DMS 273 (cell line): ENCODE data around the gene PKP3.

ENCODE experiments used
- DNase-seq: peaks from one replicate; lab custom pipeline; 2025; ENCODE audit not compliant: unreplicated experiment; lab: John Stamatoyannopoulos, UW

Gene PKP3

GRCh38 chr11:363443-363805, 30.6 kb upstream of the PKP3 start:
- peak; percentile 61 for DNase-seq

DNA sequence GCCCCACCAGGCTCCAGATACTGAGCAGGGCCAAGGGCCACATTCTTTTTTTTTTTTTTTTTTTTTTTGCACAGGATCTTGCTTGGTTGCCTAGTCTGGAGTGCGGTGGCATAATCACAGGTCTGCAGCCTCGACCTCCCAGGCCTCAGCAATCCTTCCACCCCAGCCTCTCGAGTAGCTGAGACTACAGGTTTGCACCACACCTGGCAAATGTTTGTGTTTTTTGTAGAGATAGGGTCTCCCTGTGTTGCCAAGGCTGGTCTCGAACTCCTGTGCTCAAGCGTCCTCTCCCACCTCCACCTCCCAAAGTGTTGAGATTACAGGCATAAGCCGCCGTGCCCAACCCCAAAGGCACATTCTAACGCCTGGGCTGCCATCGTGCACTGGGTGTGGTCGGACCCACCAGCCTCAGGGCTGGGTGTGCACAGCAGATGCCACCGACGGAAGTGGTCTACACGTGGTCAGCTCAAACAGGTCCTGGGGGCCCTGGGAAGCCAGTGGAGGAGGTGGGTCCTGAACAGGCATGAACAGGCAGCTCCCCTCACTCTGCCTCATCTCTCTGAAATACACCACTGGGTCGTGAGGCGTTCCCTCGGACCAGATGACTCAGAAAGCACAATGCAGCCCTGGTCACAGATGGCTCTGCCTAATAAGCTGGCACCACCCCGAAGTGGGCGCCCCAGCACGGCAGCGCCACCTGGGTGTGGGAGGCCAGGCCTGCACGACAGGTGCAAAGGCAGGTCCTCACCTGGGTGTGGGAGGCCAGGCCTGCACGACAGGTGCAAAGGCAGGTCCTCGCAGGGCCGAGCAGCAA, 29.9 kb upstream of the PKP3 start:
- DNase-seq: peak; percentile 85

GRCh38 chr11:364991-365725, 28.9 kb upstream of the PKP3 start:
- no peak for DNase-seq

- no peak for DNase-seq
Observed at GRCh38 chr11:365831-366230, 28.2 kb upstream of the PKP3 start.

- no peak for DNase-seq
Observed at GRCh38 chr11:367956-368413, 26.0 kb upstream of the PKP3 start.

- DNase-seq: no peak
Observed at GRCh38 chr11:368414-369335, 25.3 kb upstream of the PKP3 start.

DNA sequence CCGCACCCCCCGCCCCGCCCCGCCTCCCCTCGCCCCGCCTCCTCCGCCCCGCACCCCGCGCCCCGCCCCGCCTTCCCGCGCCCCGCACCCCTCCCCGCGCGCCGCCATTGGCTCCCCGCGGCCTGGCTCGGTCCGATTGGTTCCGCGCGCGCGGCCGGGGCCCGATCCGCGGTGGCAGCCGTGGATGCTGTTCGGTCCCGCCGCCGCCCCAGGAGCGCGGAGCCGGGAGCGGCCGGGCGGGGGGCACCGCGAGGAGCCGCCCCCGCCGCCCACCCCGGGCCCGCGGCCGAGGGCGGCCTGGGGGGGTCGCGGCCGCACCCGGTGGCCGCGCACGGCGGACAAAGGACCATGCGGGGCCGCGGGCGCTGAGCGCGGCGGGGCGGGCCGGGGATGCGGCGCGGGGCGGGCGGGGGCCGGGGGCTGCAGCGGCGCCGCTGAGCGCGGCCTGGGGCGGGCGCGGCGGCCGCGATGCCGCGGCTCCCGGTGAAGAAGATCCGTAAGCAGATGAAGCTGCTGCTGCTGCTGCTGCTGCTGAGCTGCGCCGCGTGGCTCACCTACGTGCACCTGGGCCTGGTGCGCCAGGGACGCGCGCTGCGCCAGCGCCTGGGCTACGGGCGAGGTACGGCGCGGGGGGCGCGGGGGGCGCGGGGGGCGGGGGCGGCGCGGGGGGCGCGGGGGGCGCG, 24.5 kb upstream of the PKP3 start, which contains the start of gene B4GALNT4:
TSS of gene B4GALNT4 (plus strand) at position 164 of the 683 bp plus-strand sequence. CDS start at position 469, 305 bp downstream.
- DNase-seq: peak; percentile 60

DNA sequence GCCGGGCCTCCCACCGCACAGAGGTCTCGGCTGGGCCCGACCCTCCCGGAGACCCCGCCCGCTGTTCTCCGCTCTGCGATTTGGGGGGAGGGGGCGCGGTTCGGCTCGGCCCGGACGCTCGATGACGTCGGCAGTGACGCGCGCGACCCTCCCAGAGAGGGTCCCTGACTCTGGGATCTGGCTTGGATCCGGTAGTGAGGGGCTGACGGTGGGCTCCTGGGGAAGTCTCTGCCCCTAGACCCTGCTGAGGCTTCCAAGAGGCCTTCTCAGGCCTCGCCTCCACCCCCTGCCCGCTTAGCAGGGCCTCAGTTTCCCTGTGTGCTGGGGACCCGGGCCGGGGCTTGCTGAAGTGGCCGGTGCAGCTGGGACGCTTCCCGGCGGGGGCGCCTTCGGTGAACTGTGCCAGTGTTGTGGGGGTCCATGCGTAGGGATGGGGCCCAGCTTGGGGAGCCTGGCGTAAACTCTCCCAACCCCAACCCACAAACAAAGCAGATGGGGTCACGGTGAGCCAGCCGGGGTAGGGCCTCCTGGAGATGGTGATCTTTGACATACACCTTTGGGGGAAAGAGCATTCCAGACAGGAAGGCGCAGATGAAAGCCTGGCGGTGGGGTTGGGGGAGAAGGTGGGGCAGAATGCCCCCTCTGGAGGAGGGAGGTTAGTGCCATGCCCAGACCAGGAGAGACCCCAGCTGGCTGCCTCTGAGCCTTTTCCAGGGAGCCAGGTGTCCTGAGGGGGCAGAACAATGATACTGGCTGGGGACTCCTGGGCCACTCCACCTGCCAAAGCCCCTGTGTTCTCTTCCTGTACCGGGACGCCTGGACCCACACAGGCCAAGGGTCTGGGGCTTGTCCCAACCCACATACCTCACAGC, 23.7 kb upstream of the PKP3 start:
- no peak for DNase-seq

DNA sequence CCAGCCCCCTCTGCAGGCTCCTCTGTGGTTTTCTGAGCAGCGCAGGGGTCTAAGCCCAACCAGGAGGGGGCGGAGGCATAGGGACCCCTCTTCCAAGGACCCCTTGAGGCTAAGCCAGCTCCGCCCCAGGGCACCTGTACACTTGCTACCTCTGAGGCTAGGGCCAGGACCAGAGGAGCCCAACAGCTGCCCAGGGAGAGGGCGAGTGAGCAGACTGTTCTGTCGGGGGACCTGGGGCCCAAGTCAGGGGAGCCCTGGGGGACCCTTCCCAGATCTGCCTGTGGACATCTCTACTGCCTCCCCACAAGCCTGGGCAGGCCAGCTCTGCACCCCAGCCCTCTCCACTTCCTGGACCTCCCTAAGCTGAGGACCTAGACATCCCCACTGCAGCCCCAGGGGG, 23.0 kb upstream of the PKP3 start:
- no peak for DNase-seq

DNA sequence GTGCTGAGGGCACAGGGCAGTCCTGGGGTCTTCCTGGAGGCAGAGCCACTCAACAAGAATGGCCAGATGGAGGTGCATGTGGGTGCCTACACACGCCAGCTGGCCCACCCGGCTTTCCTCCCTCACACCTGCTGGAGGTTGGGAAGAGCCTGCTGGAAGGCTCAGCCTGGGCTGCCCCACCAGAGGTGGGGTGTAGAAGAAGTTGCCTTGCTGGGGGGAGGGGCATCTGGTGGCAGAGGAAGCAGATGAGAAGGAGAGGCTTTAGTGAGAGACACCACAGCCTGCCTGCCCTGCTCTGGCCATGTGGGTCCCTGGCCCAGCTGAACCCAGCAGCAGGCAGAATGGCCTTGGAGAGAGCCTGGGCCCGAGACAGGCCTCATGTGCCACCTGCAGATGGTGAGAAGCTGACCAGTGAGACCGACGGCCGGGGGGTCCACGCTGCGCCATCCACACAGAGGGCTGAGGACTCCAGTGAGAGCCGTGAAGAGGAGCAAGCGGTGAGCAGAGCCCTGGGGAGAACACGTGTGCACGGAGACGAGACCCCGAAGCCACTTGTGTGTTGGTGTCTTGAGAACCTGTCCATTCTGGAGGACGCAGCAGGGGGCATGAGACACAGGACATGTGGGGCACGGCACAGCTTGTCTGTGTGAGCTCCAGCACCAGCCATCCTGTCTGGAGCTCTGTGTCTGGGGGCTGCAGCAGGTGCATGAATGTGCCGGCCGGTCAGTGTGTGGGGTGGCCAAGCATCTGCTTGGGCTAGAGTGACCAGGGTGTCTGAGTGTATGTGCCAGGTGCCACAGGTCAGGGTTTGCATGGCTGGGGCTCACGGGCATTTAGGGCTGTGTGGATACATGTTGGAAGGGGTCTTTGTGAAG, 22.1 kb upstream of the PKP3 start:
- peak; percentile 85 for DNase-seq

- no peak for DNase-seq
Observed at GRCh38 chr11:372809-373715, 20.9 kb upstream of the PKP3 start.

DNA sequence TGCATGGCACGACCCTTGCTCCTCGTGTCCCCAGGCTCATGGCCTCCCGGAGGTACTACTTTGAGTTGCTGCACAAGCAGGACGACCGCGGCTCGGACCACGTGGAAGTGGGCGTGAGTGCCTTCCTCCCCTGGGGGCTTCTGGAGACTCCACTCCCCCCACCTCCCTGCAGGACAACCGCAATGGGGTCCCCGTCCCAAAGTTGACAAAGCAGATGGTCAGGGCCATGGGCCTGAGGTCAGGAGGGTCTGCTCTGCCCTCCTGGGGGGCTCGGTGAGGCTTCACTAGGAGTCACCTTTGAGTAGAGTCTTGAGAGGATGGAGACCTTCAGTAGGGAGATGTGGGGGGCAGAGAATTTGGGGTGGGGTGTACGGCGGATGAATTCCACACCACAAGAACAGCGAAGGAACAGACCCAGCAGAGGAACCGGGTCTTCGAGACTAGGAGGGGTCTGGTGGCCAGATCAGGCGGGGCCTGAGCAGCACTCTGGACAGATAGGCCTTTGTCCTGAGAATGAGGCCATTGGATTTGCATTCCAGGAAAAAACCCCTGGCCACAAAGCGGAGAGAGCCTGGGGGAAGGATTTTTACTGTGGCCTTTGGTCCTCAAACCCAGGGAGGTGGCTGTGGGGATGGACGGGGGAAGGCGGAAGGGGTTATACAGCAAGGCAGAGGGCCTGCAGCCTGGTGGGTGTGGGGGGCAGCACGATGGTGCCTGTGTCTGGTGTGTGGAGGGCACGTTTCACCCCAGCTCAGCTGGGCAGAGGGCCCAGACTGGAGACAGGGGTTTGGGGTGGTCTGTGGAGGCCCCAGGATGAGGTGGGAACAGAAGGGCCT, 20.1 kb upstream of the PKP3 start:
- DNase-seq: no peak

DNA sequence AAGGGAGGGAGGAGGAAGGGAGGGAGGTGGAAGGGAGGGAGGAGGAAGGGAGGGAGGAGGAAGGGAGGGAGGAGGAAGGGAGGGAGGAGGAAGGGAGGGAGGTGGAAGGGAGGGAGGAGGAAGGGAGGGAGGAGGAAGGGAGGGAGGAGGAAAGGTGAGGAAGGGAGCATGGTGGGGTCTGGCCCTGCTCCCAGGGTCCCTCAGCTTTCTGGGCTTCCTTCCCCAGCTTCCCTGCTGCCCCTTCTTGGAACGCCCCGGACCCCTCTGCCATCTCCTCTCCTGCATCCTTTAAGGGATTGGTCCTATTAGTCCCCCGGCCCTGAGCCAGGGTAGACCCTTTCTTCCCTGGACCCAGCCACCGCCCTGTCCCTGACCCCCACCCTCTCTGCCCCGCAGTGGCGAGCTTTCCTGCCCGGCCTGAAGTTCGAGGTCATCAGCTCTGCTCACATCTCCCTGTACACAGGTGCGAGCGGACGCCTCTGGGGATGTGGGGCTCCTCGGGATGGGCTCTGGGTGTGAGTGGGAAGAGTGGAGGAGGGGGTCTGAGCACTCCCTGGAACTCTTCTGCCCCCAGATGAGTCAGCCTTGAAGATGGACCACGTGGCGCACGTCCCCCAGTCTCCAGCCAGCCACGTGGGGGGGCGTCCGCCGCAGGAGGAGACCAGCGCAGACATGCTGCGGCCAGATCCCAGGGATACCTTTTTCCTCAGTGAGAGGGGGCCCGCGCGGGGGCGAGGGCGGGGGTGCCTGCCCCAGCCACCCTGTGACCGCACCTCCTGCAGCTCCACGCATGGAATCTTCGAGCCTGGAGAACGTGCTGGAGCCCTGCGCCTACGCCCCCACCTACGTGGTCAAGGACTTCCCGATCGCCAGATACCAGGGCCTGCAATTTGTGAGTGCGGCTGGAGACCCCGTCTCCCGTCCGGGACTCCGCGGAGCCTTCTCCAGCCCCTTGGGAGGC, 18.7 kb upstream of the PKP3 start:
- no peak for DNase-seq

DNA sequence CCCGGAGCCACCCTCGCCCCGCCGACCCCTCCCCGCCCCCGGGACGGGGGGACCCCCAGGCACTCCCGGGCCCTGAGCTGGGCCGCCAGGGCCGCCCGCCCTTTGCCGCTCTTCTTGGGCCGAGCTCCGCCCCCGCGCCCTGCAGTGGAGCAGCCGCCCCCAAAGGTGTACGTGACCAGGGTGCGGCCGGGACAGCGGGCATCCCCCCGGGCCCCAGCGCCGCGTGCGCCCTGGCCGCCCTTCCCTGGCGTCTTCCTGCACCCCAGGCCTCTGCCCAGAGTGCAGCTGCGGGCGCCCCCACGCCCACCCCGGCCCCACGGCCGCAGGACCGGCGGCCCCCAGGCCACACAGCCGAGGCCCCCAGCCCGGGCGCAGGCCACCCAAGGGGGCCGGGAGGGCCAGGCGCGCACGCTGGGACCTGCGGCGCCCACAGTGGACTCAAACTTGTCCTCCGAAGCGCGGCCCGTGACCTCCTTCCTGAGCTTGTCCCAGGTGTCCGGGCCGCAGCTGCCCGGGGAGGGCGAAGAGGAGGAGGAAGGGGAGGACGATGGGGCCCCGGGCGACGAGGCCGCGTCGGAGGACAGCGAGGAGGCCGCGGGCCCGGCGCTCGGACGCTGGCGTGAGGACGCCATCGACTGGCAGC, 17.4 kb upstream of the PKP3 start:
- no peak for DNase-seq

GRCh38 chr11:377174-377865, 16.7 kb upstream of the PKP3 start:
- DNase-seq: no peak
